ENCODE data around the gene NECAB3. TPM values are rescaled to one million over a fixed set of nuclear protein-coding genes. Genes with fewer than 3 reads are reported as not detected.

NECAB3 gene
- total and polyA plus RNA-seq, 2 of the 13 experiments (the other 11 are each of a cell fraction or from before 2014, with no cell fraction given), result 61.5 to 65.5 TPM

- TF ChIP-seq ZBTB46 (CRISPR knock-in tag; IDR thresholded peaks at IDR 0.05; ENCODE audit: borderline replicate concordance) (no peak), CAMTA2 (CRISPR knock-in tag; IDR thresholded peaks at IDR 0.05; ENCODE audit: borderline replicate concordance) (0 out of 2 replicates have a peak, but pooled peaks have one; percentile 33), ZNF547 (CRISPR knock-in tag; IDR thresholded peaks at IDR 0.05) (peak; percentile 66; the same call in 1 of the 2 replicates), SNAPC4 (CRISPR knock-in tag; IDR thresholded peaks at IDR 0.05) (0 out of 2 replicates have a peak, but pooled peaks have one; percentile 56), ATF7 (IDR thresholded peaks at IDR 0.05) (no peak), ATF7 (CRISPR knock-in tag; IDR thresholded peaks at IDR 0.05) (peak; percentile 19; the same call in 1 of the 2 replicates), KLF11 (CRISPR knock-in tag; IDR thresholded peaks at IDR 0.05) (peak; percentile 70; the same call in 1 of the 2 replicates), NFIC (IDR thresholded peaks at IDR 0.05; ENCODE audit: low read length) (peak; percentile 72), ELF3 (CRISPR knock-in tag; IDR thresholded peaks at IDR 0.05) (peak; percentile 68), TMF1 (CRISPR knock-in tag; IDR thresholded peaks at IDR 0.05; ENCODE audit: low read depth) (peak; percentile 89; the same call in 1 of the 2 replicates), ZBTB4 (CRISPR knock-in tag; IDR thresholded peaks at IDR 0.05; ENCODE audit: borderline replicate concordance) (peak; percentile 73; the same call in 1 of the 2 replicates), MEF2D (CRISPR knock-in tag; IDR thresholded peaks at IDR 0.05) (peak; percentile 87; the same call in 1 of the 2 replicates), PHF5A (CRISPR knock-in tag; IDR thresholded peaks at IDR 0.05; ENCODE audit: low read depth, unreplicated experiment) (no peak), THAP11 (CRISPR knock-in tag; IDR thresholded peaks at IDR 0.05) (peak; percentile 49; the same call in 1 of the 2 replicates), MAZ (IDR thresholded peaks at IDR 0.05; ENCODE audit: borderline replicate concordance, low read depth, low read length) (peak; percentile 48), MAZ (CRISPR knock-in tag; IDR thresholded peaks at IDR 0.05; ENCODE audit: low read depth) (no peak), ZMYM2 (CRISPR knock-in tag; IDR thresholded peaks at IDR 0.05) (peak; percentile 96), ZNF414 (CRISPR knock-in tag; IDR thresholded peaks at IDR 0.05) (peak; percentile 93)
Observed at GRCh38 chr20:33701629-33702450, 27.6 kb upstream of the NECAB3 start (continued).
